Choroid plexus epithelial cell (primary cell): ENCODE measurements around the gene ALK.

Experiments
- DNase-seq: peaks from one replicate; pipeline ENCODE4 v3.0.0-alpha.2; 2010; ENCODE audit warnings: low read depth
- H3K4me3 ChIP-seq: 2 replicates; pipeline ENCODE4 v1.5.1; 2011; ENCODE audit warnings: low read depth, mild to moderate bottlenecking, control low read depth, low read length, moderate library complexity
- TF ChIP-seq, protein P1 (sequence below): conservative IDR thresholded peaks from 2 replicates; pipeline ENCODE4 v1.5.1; 2011; ENCODE audit warnings: low read depth, mild to moderate bottlenecking, control low read depth, inconsistent platforms, low read length, moderate library complexity

ALK gene

DNA sequence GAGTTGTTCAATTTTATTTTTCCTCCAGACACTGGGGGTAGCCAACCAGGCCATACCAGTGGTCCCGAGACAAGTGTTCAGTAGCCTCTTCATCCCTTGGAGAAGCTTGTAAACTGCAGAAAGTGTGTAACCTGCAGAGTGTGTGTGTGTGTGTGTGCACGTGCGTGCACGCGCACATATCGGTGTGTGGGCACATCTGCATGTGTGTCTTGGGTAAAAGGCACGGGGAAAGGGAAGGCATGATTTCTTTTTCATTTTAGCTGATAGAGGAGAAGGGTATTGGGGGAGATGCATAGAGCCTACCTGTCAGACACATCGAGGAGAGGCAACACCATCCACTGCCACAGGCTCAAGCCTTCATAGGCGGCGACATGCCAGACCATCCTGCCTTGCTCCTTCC lies 624.8 kb downstream of the ALK start:
- DNase-seq, result no peak
- H3K4me3 ChIP-seq, result no peak overlapping the region
- TF ChIP-seq, protein P1, sequence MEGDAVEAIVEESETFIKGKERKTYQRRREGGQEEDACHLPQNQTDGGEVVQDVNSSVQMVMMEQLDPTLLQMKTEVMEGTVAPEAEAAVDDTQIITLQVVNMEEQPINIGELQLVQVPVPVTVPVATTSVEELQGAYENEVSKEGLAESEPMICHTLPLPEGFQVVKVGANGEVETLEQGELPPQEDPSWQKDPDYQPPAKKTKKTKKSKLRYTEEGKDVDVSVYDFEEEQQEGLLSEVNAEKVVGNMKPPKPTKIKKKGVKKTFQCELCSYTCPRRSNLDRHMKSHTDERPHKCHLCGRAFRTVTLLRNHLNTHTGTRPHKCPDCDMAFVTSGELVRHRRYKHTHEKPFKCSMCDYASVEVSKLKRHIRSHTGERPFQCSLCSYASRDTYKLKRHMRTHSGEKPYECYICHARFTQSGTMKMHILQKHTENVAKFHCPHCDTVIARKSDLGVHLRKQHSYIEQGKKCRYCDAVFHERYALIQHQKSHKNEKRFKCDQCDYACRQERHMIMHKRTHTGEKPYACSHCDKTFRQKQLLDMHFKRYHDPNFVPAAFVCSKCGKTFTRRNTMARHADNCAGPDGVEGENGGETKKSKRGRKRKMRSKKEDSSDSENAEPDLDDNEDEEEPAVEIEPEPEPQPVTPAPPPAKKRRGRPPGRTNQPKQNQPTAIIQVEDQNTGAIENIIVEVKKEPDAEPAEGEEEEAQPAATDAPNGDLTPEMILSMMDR, result no peak

DNA sequence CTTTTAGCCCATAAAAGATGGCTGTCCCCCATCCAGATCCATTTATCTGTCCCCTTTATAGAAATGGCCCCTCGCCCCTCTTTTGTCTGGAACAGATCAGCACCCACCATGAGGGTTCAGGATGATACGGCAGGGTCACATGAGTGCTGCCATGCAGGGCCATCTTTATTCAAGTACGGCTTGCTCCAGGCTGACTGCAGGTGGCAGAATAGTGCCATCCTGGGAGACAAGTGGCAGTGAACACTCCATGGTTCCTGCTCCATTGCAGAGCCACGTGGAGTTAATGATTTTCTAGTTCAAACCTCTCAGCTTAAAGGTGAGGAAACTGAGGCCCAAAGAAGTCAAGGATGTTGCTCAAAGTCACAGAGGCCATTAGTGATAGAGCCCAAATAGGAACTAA lies 625.5 kb downstream of the ALK start:
- TF ChIP-seq, protein P1, result peak; percentile 69
- DNase-seq, result peak; percentile 60
- no peak overlapping the region for H3K4me3 ChIP-seq

DNA sequence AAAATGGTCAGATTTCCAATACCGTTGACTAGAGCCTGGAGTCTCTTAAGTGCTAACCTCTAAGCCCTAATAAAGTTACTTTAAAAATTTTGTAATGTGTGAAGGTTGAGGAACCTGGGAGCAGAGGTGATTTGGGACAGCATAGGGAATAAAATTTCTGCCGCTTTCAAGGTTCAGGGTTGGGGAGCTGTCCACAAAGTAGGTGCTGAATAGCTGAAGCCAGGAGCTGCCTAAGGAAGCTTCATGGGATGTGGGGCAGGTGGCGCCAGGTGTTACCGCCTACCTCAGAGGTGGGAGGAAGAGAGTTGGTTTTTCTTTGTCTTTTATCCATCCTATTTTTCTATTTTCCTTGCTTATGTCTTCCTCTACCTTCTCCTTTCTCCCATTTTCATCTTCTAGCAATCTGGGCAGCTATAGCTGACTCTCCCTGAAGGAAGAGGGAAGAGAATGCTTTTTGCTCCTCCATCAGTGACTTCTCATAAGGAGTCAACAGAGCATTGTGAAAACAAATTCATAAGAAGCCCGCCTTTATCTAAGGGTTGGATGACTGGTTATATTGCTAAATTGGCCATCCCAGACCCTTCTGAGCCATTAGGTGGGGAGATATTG lies 627.5 kb downstream of the ALK start:
- H3K4me3 ChIP-seq, result no peak overlapping the region
- TF ChIP-seq, protein P1, result no peak
- peak; percentile 52 for DNase-seq

DNA sequence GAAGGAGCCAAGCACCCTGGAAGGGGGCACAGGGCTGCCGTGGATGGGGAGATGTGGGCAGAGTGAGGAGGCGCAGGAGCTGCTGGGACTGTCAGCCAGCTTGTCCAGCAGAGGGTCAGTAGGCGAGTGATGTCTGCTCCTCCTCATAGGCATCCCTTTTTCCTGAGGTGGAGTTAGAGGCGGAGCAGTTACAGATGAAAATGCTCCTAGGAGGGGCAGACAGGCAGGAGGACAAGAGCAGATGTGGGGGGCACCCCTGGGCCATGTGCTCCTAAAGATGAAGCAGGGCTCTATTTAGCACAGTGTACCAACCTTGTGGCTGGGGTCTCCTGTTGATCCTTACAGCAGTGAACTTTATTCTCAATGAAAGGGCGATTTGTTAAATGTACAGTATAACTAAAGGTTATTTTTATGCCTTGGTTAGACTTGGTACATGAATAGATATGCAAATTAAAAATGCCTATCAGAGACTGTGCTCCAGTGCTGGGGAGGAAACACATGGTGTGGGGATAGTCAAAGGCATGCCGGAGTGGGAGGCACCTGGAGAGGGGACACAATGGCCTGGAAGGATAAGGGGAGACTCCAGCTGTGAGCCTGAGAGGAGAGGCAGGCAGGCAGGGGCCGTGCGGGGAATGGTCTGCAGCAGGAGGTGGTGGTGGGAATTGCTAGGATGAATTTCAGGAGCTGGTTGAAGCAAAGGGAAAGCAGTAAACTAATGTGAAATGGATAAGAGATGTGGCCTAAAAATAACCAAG lies 630.9 kb downstream of the ALK start:
- TF ChIP-seq, protein P1, result no peak
- DNase-seq, result no peak
- no peak overlapping the region for H3K4me3 ChIP-seq

DNA sequence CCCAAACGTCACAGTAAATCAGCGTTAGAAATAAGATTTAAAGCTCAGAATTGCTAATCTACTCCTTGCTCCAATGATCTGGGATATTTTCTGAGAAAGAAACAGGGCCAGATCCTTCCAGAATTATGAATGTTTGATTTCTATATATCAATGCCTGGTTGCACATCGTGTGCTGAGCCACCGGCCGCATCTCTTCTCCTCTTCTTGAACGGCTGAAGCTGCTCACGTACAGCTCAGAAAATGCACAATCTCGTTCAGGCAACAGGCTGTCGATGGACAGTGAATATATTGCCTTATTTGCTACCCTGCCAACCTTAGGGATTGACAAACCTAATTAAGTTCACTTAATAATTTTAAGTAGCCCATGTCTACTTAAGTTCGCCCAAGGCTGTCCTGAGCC lies 636.7 kb downstream of the ALK start:
- no peak for DNase-seq
- no peak overlapping the region for H3K4me3 ChIP-seq
- TF ChIP-seq, protein P1, result no peak

DNA sequence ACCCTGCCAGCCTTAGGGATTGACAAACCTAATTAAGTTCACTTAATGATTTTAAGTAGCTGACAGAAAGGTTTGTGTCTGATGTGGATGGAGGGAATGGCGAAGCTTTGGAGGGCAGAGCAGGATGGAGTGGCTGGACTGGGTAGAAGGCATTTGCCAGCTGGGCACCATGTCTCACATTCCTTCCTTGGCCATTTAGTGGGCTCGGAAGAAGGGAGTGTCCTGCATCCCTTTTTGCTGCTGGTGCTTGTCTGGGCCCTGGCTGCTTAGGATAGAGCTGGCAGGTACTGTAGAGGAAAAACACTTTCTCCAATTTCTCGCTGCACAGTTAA lies 639.5 kb downstream of the ALK start:
- TF ChIP-seq, protein P1, result no peak
- no peak for DNase-seq
- H3K4me3 ChIP-seq, result no peak overlapping the region
